Hematopoietic multipotent progenitor cell (in vitro differentiated cells): ENCODE results near the gene BCKDHB. TPM values are rescaled to one million over a fixed set of nuclear protein-coding genes. Genes with fewer than 3 reads are reported as not detected.

Experiments used
- DNase-seq, 3 donors: peaks; one replicate each; pipeline ENCODE4 v3.0.0-alpha.2; 2011 to 2015; ENCODE audit warnings: low read depth in 2 of 3, low spot score in 2 of 3
- total RNA-seq: library from RNA; depleted of rRNA; stranded (reverse); fragments of >200 nt; gene quantifications from one replicate; pipeline ENCODE4 v1.2.3, GENCODE V29; 2012

BCKDHB gene
- total RNA-seq, 1 donor: 10.2 TPM

- DNase-seq: no peak
Measured at GRCh38 chr6:80363501-80364122, 257.1 kb downstream of the BCKDHB start.

- DNase-seq: no peak
Measured at GRCh38 chr6:80364149-80364548, 257.7 kb downstream of the BCKDHB start.

GRCh38 chr6:80366051-80366450, 259.6 kb downstream of the BCKDHB start:
- no peak for DNase-seq

DNA sequence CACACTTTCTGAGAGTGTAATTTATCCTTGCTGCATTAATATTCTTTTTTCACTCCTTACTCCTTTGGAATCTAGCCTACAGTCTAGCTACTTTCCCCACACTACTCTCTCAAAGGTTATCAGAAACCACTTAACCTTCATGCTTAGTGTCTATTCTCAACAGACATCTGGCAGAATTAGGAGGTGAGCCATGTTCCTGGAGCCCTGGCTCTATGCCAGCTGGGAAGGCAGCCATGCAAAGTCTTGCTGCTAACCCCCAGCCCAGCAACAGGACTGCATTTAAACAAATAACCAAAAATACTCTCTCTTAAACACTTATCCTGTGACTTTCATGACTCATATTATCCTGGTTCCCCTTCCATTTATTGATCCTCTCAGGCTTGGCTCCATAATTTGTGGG, 260.2 kb downstream of the BCKDHB start:
- DNase-seq: no peak

DNA sequence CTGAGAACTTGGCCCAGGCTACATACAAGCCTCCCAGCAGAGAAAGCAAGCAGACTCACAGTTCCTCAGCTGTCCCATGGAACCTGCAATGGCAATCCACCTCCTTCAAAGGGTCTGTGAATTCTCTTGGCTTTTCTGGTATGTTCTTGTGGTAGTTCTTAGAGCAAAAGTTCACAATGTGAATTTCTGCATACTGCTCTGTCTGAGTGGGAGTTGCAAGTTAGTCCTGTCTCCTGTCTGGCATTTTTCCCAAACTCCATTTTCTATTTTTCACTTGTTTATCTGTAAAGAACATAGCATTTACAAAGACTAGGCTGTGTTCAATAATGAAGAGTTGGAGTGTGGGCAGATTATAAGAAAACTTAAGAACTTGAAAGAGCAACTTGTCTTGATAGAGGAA, 269.9 kb downstream of the BCKDHB start:
- DNase-seq: no peak

DNA sequence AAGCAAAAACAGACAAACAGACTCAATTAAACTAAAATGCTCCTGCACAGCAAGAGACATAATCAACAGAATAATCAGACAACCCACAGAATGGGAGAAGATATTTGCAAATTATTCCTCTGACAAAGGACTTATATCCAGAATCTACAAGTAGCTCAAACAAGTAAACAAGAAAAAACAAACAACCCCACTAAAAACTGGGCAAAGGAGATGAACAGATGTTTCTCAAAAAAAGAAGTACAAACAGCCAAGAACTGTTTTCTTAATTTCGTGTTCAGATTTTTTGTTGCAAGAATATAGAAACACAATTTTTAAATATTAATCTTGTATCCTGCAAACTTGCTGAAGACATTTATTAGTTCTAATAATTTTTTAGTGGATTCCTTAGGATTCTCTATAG, 274.1 kb downstream of the BCKDHB start:
- no peak for DNase-seq

DNA sequence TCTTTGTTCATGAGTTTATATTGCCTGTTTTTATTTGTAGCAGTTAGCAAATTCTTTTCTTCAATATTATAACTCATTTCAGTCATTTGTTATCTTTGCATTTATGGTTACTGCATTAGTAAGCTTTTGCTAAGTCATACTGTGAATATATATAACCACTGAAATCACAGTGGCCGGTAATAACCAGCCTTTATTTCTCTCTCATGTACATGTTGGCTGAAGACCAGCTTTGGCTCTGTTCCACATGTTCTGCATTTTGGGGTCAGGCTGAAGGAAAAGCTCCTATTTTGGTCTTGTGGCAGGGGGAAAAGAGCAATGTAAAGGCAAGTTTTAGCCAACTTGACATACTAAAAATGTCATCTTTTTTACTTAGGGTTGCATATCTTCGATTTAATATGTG, 276.3 kb downstream of the BCKDHB start:
- no peak for DNase-seq

DNA sequence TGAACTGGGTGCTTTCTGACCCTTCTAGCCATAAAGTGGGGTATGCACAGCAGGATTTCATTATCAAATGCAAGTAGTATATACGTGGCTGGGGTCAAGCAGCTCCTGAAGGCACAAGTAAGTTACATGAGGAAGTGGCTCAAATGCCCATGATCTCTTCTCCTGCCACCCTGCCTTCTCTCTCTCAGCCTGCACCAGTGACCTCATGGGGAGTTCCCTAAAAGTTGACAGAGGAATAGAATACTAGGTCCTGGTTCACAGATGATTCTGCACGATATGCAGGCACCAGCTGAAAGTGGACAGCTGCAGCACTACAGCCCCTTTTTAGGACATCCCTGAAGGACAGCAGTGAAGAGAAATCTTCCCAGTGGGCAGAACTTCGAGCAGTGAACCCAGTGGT, 282.0 kb downstream of the BCKDHB start:
- no peak for DNase-seq

Other genes with a start within 250 kb of the BCKDHB start
- gene ELOVL4, start 159.1 kb upstream of the BCKDHB start, total RNA-seq: under 0.01 TPM
- gene TTK, start 102.0 kb upstream of the BCKDHB start, total RNA-seq: 1.3 TPM